ENCODE measurements around the gene RPS19BP1.

DNA sequence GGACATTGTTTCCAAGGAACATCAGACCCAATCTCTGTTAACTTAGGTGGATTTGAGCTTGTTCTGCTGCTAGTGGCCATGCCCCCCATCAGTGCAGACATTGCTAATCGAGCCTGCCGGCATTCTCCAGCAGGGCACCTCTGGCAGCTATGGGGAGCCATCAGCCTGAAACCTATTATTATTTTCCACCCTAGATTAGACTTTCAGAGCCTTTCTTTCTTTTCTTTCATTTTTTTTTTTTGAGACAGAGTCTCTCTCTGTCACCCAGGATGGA, 42.9 kb upstream of the RPS19BP1 start:
- TF ChIP-seq CTCF (conservative IDR thresholded peaks at IDR 0.05; ENCODE audit: low read depth, low read length) = no peak
- no peak for TF ChIP-seq EZH2 (IDR thresholded peaks at IDR 0.05; ENCODE audit: borderline replicate concordance, low read depth, low read length, poor library complexity, severe bottlenecking)
